Measurements from ENCODE around the gene CDK13.
A peak's percentile ranks its signal among the peaks of the same experiment; 100 is the strongest.

CDK13 gene

DNA sequence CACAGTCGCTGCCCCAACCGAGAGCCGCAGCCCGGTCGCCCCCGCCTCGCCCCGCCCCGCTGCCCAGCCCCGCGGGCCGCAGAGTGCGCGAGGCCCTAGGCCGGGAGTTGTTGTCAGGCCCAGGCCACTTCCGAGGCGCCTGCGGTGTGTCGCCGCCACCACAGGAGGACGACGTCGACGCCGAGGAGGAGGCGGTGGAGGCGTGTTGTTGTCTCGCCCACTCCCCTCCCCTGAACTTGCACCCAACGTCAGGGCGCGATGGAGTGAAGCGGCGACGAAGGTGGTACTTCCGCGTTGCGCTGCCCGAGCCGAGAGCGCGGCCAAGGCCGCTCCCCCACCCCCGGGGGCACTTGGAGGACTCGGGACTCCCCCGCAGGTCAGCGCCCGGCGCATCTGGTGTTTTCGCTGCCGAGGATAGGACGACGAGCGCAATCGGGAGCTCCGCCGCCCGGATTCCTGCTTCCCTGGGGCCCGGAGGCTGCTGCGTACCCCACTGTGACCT lies at the start of gene CDK13:
Gene CDK13 (plus strand): TSS at position 286 of the 502 bp plus-strand sequence. CDS start 386 bp downstream, outside the sequence.
- TF ChIP-seq GATA2 (IDR thresholded peaks at IDR 0.05; ENCODE audit: low read depth, low read length) (peak; percentile 15; the same call in 1 of the 2 replicates), GATA3 (IDR thresholded peaks at IDR 0.05; ENCODE audit: low read depth, low read length) (no peak)

DNA sequence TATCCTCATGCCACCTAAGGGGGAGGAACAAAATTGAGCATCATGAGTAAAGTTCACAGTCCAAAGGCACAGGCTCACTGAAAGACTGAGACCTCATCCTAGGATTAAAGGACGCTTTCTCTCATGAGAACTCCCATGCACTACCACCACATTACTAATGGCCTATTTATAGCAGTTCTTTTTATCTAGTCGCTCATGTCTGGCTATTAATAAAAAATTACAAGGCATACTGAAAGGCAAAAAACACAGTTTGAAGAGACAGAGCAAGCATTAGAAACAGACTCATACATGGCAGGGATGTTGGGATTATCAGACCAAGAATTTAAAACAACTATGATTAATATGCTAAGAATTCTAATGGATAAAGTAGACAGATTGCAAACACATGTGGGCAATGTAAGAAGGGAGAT lies 46.0 kb upstream of the CDK13 start:
- TF ChIP-seq GATA2 (IDR thresholded peaks at IDR 0.05; ENCODE audit: low read depth, low read length) (no peak), GATA3 (IDR thresholded peaks at IDR 0.05; ENCODE audit: low read depth, low read length) (no peak)

GRCh38 chr7:39908141-39908540 lies 41.9 kb upstream of the CDK13 start:
- TF ChIP-seq GATA3 (IDR thresholded peaks at IDR 0.05; ENCODE audit: low read depth, low read length): no peak
- TF ChIP-seq GATA2 (IDR thresholded peaks at IDR 0.05; ENCODE audit: low read depth, low read length): no peak

GRCh38 chr7:39908973-39909372 lies 41.1 kb upstream of the CDK13 start:
- no peak for TF ChIP-seq GATA3 (IDR thresholded peaks at IDR 0.05; ENCODE audit: low read depth, low read length)
- TF ChIP-seq GATA2 (IDR thresholded peaks at IDR 0.05; ENCODE audit: low read depth, low read length): no peak

DNA sequence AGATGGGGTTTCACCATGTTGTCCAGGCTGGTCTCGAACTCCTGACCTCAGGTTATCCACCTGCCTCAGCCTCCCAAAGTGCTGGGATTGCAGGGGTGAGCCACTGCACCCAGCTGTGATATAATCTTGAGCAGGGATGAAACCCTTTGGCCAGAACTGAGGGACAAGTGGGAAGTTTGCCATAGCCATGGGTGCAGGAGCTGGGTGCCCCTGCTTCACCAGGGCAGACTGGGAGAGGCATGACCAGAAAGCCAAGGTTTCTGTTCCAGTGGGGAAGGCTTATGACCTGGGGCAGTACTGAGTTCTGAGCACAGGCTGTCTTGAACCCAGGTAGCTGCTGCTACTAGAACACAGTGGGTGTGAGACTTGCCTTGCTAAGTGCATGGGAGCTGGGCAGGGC lies 40.5 kb upstream of the CDK13 start:
- TF ChIP-seq GATA3 (IDR thresholded peaks at IDR 0.05; ENCODE audit: low read depth, low read length) (no peak), GATA2 (IDR thresholded peaks at IDR 0.05; ENCODE audit: low read depth, low read length) (no peak)

- no peak for TF ChIP-seq GATA3 (IDR thresholded peaks at IDR 0.05; ENCODE audit: low read depth, low read length)
Measured at GRCh38 chr7:39910108-39910869, 39.8 kb upstream of the CDK13 start.

GRCh38 chr7:39911167-39911566 lies 38.9 kb upstream of the CDK13 start:
- TF ChIP-seq GATA2 (IDR thresholded peaks at IDR 0.05; ENCODE audit: low read depth, low read length) (no peak), GATA3 (IDR thresholded peaks at IDR 0.05; ENCODE audit: low read depth, low read length) (no peak)

DNA sequence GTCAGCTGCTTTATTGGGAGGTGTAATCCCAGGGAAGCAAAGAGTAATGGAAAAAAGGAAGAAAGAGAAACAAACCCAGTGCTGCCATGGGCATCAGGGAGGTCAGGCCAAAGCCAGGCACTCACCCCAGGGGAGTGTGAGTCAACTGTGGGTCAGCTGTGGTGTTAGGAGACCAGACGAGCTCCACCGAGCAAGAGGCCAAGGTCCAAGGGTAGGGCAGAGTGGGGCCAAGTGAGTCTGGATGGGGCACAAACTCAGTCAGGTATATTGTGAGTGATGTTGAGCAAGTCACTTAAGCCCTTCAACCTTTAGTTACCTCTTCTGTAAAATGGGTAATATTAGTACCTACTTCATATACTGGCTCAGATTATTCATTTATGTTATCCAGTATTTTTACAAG lies 30.4 kb upstream of the CDK13 start:
- TF ChIP-seq GATA2 (IDR thresholded peaks at IDR 0.05; ENCODE audit: low read depth, low read length) (no peak), GATA3 (IDR thresholded peaks at IDR 0.05; ENCODE audit: low read depth, low read length) (no peak)

DNA sequence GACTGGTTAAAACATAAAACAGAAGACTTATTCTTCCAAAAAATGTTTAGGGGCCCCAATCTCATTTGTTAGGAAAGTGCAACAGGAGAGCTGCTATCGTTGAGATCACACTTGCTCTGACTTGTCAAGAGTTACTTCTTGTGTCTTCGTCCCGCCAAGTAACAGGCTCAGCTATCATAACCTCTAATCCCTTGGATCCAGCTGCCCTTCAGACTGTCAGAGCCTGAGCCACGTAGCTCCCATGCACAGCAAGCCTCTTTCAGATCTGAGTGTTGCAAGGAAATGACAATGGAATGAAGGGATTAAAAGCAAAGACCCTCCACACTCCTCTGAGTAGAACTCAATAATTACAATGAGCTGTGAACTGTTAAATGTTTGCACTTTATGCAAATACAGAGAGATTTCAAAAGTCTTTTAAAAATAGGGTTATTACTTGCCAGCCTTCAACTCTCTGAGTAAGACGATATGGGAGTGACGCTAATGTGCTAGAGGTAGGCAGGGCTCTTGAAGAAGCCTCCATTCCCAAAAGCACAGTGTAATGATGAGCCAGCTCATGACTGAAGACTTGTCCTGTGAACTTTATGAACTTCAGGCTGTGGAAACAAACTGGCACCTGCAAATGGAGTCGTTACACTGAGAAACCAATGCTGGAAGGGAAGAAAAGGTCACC lies 28.4 kb upstream of the CDK13 start:
- no peak for TF ChIP-seq GATA3 (IDR thresholded peaks at IDR 0.05; ENCODE audit: low read depth, low read length)

- TF ChIP-seq GATA2 (IDR thresholded peaks at IDR 0.05; ENCODE audit: low read depth, low read length): no peak
- TF ChIP-seq GATA3 (IDR thresholded peaks at IDR 0.05; ENCODE audit: low read depth, low read length): no peak
Measured at GRCh38 chr7:39922580-39922979, 27.5 kb upstream of the CDK13 start.

DNA sequence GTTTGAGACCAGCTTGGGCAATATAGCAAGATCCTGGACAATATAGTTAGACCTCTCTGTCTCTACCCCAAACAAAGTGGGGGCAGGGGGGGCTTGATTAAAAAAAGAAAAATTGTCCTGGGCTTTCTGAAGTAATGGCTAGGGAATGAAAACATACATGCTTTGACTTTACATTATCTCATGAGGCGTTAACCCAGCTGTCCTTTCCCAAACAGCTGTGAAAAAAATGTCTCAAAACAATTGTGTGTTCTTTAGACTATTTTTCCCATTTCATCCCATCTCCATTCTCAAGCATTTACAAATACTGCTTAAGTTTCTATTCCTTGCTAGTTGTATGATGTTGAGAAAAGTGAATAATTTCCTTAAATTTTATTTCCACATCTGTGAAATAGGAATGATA lies 27.0 kb upstream of the CDK13 start:
- no peak for TF ChIP-seq GATA2 (IDR thresholded peaks at IDR 0.05; ENCODE audit: low read depth, low read length)
- TF ChIP-seq GATA3 (IDR thresholded peaks at IDR 0.05; ENCODE audit: low read depth, low read length): no peak

DNA sequence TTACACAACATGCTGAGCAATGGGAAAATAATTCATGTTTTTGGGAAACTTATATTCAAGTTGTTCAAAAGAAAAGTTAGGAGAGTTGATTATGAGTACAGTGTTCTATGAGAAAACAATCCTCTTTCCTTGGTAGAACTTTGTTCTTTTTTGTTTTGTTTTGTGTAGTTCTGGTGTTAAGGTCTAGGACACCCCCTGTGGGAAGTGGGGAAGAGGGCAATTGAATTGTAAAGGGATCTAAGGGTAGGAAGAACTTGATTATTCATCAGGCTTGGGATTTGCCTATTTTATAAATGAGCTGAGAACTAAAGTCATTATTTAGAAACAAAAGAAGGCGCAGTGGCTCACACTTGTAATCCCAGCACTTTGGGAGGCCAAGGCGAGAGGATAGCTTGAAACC lies 25.9 kb upstream of the CDK13 start:
- TF ChIP-seq GATA3 (IDR thresholded peaks at IDR 0.05; ENCODE audit: low read depth, low read length): no peak
- no peak for TF ChIP-seq GATA2 (IDR thresholded peaks at IDR 0.05; ENCODE audit: low read depth, low read length)

GRCh38 chr7:39926111-39926510 lies 23.9 kb upstream of the CDK13 start:
- TF ChIP-seq GATA3 (IDR thresholded peaks at IDR 0.05; ENCODE audit: low read depth, low read length) (no peak), GATA2 (IDR thresholded peaks at IDR 0.05; ENCODE audit: low read depth, low read length) (no peak)

- TF ChIP-seq GATA3 (IDR thresholded peaks at IDR 0.05; ENCODE audit: low read depth, low read length) (no peak), GATA2 (IDR thresholded peaks at IDR 0.05; ENCODE audit: low read depth, low read length) (no peak)
Measured at GRCh38 chr7:39927018-39927417, 23.0 kb upstream of the CDK13 start.

GRCh38 chr7:39934132-39934531 lies 15.9 kb upstream of the CDK13 start:
- no peak for TF ChIP-seq GATA2 (IDR thresholded peaks at IDR 0.05; ENCODE audit: low read depth, low read length)
